ENCODE measurements around the gene MKRN3.

DNA sequence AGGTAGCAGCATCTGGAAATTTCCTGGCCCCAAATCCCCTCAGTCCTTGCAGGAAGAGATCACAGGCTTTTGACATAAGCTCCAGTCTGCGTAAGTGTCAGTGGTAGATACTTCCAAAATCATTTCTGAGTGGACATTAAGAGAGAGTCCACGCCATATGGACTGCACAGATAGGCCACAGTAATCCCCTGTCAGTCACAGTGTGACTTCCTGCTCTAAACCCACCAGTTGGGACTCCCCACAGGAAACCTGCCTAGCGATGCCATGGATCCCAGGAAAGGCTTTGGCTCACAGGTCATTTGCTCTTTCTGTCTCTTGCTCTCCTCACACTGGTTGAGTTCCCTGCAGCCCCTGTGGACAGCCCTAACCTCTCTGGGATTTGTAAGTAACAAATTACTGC is 28.8 kb upstream of the MKRN3 start:
- TF ChIP-seq, protein P1, sequence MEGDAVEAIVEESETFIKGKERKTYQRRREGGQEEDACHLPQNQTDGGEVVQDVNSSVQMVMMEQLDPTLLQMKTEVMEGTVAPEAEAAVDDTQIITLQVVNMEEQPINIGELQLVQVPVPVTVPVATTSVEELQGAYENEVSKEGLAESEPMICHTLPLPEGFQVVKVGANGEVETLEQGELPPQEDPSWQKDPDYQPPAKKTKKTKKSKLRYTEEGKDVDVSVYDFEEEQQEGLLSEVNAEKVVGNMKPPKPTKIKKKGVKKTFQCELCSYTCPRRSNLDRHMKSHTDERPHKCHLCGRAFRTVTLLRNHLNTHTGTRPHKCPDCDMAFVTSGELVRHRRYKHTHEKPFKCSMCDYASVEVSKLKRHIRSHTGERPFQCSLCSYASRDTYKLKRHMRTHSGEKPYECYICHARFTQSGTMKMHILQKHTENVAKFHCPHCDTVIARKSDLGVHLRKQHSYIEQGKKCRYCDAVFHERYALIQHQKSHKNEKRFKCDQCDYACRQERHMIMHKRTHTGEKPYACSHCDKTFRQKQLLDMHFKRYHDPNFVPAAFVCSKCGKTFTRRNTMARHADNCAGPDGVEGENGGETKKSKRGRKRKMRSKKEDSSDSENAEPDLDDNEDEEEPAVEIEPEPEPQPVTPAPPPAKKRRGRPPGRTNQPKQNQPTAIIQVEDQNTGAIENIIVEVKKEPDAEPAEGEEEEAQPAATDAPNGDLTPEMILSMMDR (IDR thresholded peaks at IDR 0.05; ENCODE audit: low read depth, low read length), result no peak
- TF ChIP-seq POLR2A (IDR thresholded peaks at IDR 0.05; ENCODE audit: extremely low read depth, insufficient read length), result no peak

Data from NB4 (cell line).